AG10803 (cell line): ENCODE data around the gene RNF183.
"Not testable (repeated sequence)": the region's sequence is repeated elsewhere in the genome, so short reads cannot be mapped to it uniquely, and the experiment has no call there.

Experiments used
- DNase-seq: peaks from one replicate; pipeline ENCODE4 v3.0.0; 2010; ENCODE audit warnings: low read depth
- H3K4me3 ChIP-seq: 2 replicates; pipeline ENCODE4 v1.5.1; 2011; ENCODE audit warnings: mild to moderate bottlenecking, low read length, control low read depth
- CTCF ChIP-seq: conservative IDR thresholded peaks from 2 replicates; pipeline ENCODE4 v1.5.1; 2011; ENCODE audit warnings: mild to moderate bottlenecking, low read length, control low read depth, inconsistent platforms

RNF183 gene

GRCh38 chr9:113261917-113262671 is 41.1 kb downstream of the RNF183 start:
- no peak for TF ChIP-seq CTCF
- no peak overlapping the region for H3K4me3 ChIP-seq
- no peak for DNase-seq

- no peak for TF ChIP-seq CTCF
- H3K4me3 ChIP-seq = no peak overlapping the region
- DNase-seq = no peak
These were observed 44.9 kb downstream of the RNF183 start for GRCh38 chr9:113258282-113258681.

- TF ChIP-seq CTCF = no peak
- no peak for DNase-seq
- no peak overlapping the region for H3K4me3 ChIP-seq
These were observed 45.3 kb downstream of the RNF183 start for GRCh38 chr9:113257863-113258262.

GRCh38 chr9:113255438-113255837 is 47.7 kb downstream of the RNF183 start:
- no peak overlapping the region for H3K4me3 ChIP-seq
- no peak for DNase-seq
- no peak for TF ChIP-seq CTCF

- TF ChIP-seq CTCF = no peak
- no peak overlapping the region for H3K4me3 ChIP-seq
- DNase-seq = no peak
These were observed 48.2 kb downstream of the RNF183 start for GRCh38 chr9:113254991-113255390.

- DNase-seq = no peak
- H3K4me3 ChIP-seq = no peak overlapping the region
- no peak for TF ChIP-seq CTCF
These were observed 52.4 kb downstream of the RNF183 start for GRCh38 chr9:113250807-113251206.

GRCh38 chr9:113249661-113250060 is 53.5 kb downstream of the RNF183 start:
- DNase-seq, H3K4me3 ChIP-seq: not testable (repeated sequence)

- no peak for TF ChIP-seq CTCF
- no peak for DNase-seq
- no peak overlapping the region for H3K4me3 ChIP-seq
These were observed 55.5 kb downstream of the RNF183 start for GRCh38 chr9:113247640-113248039.
